Measurements from ENCODE around the gene CABLES1. TPM values are rescaled to one million over a fixed set of nuclear protein-coding genes. Genes with fewer than 3 reads are reported as not detected.

CABLES1 gene
- total RNA-seq, 1 donor from 2014 or later: 2.3 TPM

DNA sequence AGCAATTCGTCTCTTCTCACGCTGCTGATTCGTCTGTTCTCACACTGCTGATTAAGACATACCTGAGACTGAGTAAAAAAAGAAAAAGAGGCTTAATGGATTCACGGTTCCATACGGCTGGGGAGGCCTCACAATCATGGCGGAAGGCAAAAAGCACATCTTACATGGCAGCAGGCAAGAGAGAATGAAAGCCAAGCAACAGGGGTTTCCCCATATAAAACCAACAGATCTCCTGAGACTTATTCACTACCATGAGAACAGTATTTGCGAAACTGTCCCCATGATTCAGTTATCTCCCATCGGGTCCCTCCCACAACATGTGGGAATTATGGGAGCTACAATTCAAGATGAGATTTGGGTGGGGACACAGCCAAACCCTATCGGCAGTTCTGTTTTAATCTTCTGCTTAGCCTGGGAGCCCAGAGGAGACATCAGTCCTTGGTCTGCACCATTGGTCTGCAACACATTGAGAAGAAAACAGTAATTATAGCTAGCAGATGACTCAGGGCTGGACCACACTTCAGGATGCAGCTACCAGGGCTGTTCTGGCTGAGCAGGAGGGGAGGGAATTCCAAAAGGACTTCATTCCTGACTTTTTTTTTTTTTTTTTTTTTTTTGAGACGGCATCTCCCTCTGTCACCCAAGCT, 69.4 kb downstream of the CABLES1 start:
- no peak for DNase-seq (ENCODE audit: low read depth, low spot score)
- no peaks in the 10 kb centered on the region for H3K27me3 Mint-ChIP-seq (ENCODE audit: low read depth)
- no peak overlapping the region for H3K27ac Mint-ChIP-seq (ENCODE audit: unreplicated experiment)
- peaks cover 9% of the 10 kb centered on the region for H3K9me3 Mint-ChIP-seq
- no peak overlapping the region for H3K4me3 Mint-ChIP-seq
- TF ChIP-seq, protein P1, sequence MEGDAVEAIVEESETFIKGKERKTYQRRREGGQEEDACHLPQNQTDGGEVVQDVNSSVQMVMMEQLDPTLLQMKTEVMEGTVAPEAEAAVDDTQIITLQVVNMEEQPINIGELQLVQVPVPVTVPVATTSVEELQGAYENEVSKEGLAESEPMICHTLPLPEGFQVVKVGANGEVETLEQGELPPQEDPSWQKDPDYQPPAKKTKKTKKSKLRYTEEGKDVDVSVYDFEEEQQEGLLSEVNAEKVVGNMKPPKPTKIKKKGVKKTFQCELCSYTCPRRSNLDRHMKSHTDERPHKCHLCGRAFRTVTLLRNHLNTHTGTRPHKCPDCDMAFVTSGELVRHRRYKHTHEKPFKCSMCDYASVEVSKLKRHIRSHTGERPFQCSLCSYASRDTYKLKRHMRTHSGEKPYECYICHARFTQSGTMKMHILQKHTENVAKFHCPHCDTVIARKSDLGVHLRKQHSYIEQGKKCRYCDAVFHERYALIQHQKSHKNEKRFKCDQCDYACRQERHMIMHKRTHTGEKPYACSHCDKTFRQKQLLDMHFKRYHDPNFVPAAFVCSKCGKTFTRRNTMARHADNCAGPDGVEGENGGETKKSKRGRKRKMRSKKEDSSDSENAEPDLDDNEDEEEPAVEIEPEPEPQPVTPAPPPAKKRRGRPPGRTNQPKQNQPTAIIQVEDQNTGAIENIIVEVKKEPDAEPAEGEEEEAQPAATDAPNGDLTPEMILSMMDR (conservative IDR thresholded peaks at IDR 0.05): no peak
- no peaks in the 10 kb centered on the region for H3K4me1 Mint-ChIP-seq
- peaks cover 2% of the 10 kb centered on the region for H3K36me3 Mint-ChIP-seq (ENCODE audit: low read depth)

DNA sequence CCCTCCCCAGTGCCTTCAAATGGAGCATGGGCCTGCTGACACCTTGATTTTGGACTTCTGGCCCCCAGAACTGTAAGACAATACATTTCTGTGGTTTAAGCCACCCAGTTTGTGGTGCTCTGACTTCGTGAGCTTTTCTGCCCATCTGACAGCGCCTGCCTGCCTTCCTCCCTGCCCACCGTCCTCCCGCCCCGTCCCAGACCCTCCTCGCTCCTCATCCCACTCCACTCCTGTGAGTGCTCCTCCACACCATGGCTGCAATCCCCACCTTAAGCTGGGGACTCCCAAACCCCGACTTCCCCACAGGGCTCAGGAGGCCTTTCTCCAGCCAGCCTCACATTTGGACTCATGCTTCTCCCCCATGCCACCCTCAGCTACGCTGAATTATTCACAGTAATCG, 70.7 kb downstream of the CABLES1 start:
- H3K27ac Mint-ChIP-seq (ENCODE audit: unreplicated experiment): no peak overlapping the region
- peaks cover 2% of the 10 kb centered on the region for H3K36me3 Mint-ChIP-seq (ENCODE audit: low read depth)
- peaks cover 9% of the 10 kb centered on the region for H3K9me3 Mint-ChIP-seq
- TF ChIP-seq, protein P1 (conservative IDR thresholded peaks at IDR 0.05): no peak
- no peak for DNase-seq (ENCODE audit: low read depth, low spot score)
- H3K4me3 Mint-ChIP-seq: no peak overlapping the region
- H3K27me3 Mint-ChIP-seq (ENCODE audit: low read depth): no peaks in the 10 kb centered on the region
- no peaks in the 10 kb centered on the region for H3K4me1 Mint-ChIP-seq

DNA sequence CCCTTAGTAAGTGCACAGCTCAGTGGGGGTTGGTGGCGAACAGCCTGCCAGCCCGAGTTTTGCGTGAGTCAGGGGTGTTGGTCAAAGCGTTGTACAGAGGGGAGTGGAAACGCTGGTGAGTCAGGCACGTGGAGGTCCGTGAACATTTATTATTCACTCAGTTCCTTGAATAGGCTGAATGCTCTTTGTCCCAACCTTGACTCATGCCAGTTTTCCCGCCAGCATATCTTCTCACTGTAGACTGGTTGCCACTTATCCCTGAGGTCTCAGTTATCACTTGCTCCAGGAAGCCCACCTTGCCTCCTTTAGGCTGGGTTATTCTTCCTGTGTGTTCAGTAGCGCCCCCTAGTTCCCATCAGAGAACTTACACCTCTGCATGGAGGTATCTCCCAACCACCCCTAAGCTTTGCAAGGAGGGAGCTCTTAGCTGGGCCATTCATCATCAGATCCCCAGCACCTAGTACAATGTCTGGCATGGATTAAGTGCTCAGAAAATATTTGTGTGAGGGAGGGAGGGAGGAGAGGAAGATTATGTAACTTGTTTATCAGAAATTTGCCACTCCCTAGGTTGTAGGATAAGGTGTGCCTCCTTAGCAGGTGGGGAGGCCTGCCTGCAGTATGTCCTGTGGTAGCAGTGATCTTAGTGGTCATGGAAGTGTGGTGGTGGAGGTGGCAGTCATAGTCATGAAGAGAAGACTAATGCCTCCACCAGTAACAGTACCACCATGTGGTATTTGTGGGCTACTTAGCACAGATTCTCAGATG, 72.1 kb downstream of the CABLES1 start:
- Mint-ChIP-seq H3K36me3 (ENCODE audit: low read depth) (peaks cover 2% of the 10 kb centered on the region), H3K9me3 (peaks cover 9% of the 10 kb centered on the region), H3K27ac (ENCODE audit: unreplicated experiment) (no peak overlapping the region), H3K27me3 (ENCODE audit: low read depth) (no peaks in the 10 kb centered on the region), H3K4me1 (no peaks in the 10 kb centered on the region), H3K4me3 (no peak overlapping the region)
- DNase-seq (ENCODE audit: low read depth, low spot score): no peak
- TF ChIP-seq, protein P1 (conservative IDR thresholded peaks at IDR 0.05): peak; percentile 40

DNA sequence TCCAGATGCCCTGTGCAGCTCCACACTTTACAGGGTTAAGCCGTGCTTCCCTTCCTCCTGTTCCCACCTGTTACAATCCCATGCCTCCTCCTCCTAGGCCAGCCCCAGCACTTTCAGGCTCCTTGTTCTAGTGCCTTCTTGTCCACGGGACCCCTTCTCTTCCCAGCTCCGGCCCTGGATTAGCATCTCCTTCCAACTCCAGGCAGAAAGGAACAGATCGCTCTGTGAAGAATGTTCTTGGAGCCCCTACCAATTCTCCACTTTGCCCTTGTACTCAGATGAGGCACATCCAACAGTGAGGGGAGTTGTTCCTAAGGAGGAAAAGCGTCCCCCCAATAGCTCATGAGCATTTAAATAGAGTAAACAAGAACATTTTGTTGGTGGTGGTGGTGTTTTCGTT, 72.7 kb downstream of the CABLES1 start:
- Mint-ChIP-seq H3K27me3 (ENCODE audit: low read depth) (no peaks in the 10 kb centered on the region), H3K4me1 (no peaks in the 10 kb centered on the region)

DNA sequence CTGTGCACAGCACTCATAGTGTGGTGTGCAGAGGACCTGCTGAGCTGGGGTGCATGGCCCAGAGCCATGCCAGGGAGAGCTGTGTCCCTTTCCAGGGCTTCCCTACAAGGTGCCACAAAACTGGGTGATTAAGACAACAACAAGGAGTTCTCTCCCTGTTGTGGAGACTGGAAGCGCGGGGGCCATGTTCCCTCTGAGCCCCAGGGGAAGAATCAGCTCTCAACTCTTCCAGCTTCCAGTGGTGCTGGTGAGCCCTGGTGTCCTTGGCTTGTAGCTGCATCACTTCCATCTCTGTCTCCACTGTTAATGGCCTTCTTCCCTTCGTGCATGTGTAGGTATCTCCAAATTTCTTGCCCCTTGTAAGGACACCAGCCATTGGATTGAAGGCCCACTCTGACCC, 73.3 kb downstream of the CABLES1 start:
- Mint-ChIP-seq H3K27ac (ENCODE audit: unreplicated experiment) (no peak overlapping the region), H3K4me3 (no peak overlapping the region), H3K4me1 (no peaks in the 10 kb centered on the region), H3K9me3 (peaks cover 9% of the 10 kb centered on the region), H3K27me3 (ENCODE audit: low read depth) (no peaks in the 10 kb centered on the region), H3K36me3 (ENCODE audit: low read depth) (peaks cover 2% of the 10 kb centered on the region)
- TF ChIP-seq, protein P1 (conservative IDR thresholded peaks at IDR 0.05): no peak
- DNase-seq (ENCODE audit: low read depth, low spot score): no peak

More for the DNA sequence above, 72.7 kb downstream of the CABLES1 start:
- Mint-ChIP-seq H3K9me3 (peaks cover 9% of the 10 kb centered on the region), H3K27ac (ENCODE audit: unreplicated experiment) (no peak overlapping the region), H3K36me3 (ENCODE audit: low read depth) (peaks cover 2% of the 10 kb centered on the region), H3K4me3 (no peak overlapping the region)
- TF ChIP-seq, protein P1 (conservative IDR thresholded peaks at IDR 0.05): no peak
- DNase-seq (ENCODE audit: low read depth, low spot score): no peak

All from neural crest cell (in vitro differentiated cells).